OCI-LY7 (cell line): ENCODE data around the gene MED27.

Source experiments
- CTCF ChIP-seq: fragments of 200-600 bp; sonication (generic); conservative IDR thresholded peaks from 2 replicates; pipeline ENCODE4 v1.5.1; 2014; ENCODE audit warnings: mild to moderate bottlenecking, antibody characterized with exemption, low read length, moderate library complexity, mixed read lengths
- EZH2phosphoT487 ChIP-seq: fragments of 200-600 bp; sonication (generic); IDR thresholded peaks from 2 replicates; pipeline ENCODE4 v1.6.1; 2018; ENCODE audit warnings: low read depth, borderline replicate concordance, mild to moderate bottlenecking, mixed run types, antibody characterized with exemption, low read length, moderate library complexity, mixed read lengths

GRCh38 chr9:131874447-131874846 is 205.2 kb downstream of the MED27 start:
- TF ChIP-seq CTCF (no peak), EZH2phosphoT487 (no peak)
